PC-3 (cell line): ENCODE results near the gene MEGF9.

Experiments
- EZH2 ChIP-seq: fragments of 300-600 bp; sonication (generic); IDR thresholded peaks from one replicate; pipeline ENCODE4 v1.6.1; 2017; ENCODE audit warnings: antibody characterized with exemption, mild to moderate bottlenecking, low read length; ENCODE audit not compliant: unreplicated experiment
- EZH2phosphoT487 ChIP-seq: fragments of 300-600 bp; sonication (generic); IDR thresholded peaks from 2 replicates; pipeline ENCODE4 v1.6.1; 2018; ENCODE audit warnings: mild to moderate bottlenecking, antibody characterized with exemption, low read length, borderline replicate concordance
- TF ChIP-seq, protein P1 (sequence below): fragments of 300-600 bp; sonication (generic); conservative IDR thresholded peaks from 2 replicates; pipeline ENCODE4 v1.5.1; 2017; ENCODE audit warnings: antibody characterized with exemption, low read depth, mild to moderate bottlenecking, low read length

DNA sequence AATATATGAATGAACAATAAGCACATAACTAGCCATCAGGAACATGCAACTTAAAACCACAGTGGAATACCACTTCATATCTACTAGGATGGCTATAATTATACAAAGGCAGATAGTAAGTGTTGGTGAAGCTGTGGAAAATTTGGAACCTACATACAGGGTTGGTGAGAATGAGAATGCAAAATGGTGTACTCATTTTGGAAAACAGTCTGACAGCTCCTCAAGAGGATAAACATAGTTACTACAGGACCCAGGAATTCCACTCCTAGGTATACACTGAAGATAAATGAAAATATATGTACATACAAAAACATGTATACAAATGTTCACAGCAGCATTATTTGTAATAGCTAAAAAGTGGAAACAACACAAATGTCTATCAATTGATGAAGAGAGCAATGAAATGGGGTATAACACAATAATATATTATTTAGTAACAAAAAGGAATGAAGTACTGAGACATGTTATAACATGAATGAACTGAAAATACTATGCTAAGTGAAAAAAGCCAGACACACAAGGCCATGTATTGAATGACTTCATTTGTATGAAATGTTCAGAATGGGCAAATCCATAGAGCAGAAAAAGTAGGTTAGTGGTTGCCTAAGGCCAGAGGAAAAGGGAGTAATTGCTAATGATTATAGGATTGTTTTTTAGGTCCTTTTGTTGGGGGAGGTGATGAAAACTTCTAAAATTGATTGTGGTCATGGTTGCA is 103.1 kb downstream of the MEGF9 start:
- TF ChIP-seq, protein P1, sequence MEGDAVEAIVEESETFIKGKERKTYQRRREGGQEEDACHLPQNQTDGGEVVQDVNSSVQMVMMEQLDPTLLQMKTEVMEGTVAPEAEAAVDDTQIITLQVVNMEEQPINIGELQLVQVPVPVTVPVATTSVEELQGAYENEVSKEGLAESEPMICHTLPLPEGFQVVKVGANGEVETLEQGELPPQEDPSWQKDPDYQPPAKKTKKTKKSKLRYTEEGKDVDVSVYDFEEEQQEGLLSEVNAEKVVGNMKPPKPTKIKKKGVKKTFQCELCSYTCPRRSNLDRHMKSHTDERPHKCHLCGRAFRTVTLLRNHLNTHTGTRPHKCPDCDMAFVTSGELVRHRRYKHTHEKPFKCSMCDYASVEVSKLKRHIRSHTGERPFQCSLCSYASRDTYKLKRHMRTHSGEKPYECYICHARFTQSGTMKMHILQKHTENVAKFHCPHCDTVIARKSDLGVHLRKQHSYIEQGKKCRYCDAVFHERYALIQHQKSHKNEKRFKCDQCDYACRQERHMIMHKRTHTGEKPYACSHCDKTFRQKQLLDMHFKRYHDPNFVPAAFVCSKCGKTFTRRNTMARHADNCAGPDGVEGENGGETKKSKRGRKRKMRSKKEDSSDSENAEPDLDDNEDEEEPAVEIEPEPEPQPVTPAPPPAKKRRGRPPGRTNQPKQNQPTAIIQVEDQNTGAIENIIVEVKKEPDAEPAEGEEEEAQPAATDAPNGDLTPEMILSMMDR, result peak; percentile 45; the same call in 1 of the 2 replicates
- no peak for TF ChIP-seq EZH2
- TF ChIP-seq EZH2phosphoT487, result no peak
